AG20443 (cell line): ENCODE measurements around the gene DUS4L.

Source experiments
- DNase-seq: peaks from one replicate; pipeline ENCODE4 v3.0.0; 2012; ENCODE audit warnings: low spot score, mixed read lengths

The DUS4L gene

DNA sequence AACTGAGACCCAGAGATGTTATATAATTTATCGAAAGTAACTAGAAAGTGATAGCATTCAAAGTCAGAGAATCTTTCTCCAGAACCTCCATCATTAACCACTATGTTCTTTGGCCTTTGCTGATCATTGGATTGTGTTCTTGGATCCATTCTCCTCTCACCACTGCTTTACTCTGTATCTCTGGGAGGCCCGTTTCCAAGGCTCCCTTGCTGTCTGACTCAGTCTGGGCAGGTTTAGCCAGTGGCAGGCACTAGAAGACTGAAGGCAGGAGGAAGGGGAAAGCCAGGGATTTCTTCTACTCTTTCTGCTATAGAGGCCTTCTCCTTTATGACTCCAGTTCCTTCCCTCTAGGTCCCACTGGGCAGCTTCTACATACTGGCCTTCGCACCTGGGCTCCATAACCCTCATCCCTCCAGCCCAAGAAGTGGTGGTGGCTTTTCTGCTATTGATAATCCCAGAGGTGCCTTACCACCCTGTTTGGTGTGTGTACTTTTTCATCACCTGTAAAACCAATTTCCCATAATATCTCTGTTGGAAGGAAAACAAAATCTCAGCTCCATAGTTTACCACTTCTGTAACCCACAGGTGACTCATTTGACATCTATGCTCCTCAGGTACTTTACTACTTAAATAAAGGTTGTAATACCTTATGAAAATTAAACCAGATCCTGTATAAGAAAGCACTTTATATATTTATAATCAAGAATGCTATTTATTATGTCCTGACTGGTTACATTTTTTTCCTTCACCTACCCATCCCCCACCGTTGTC lies 52.3 kb downstream of the DUS4L start:
- DNase-seq = no peak

DNA sequence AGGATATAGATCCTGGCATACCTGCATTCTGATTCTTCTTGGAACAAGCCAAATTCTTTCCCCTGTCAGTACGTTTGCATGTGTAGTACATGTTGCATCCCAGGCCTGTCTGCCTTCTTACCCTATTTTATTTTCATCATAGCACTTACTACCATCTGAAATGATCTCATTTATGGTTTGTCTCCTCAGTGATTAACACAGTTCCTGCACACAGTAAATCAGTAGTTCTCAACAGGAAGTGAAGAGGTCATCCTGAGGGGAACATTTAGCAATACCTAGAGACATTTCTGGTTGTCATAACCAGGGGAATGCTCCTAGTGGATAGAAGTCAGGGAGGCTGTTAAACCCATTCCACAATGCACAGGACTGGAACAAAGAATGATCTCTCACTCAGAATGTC lies 58.7 kb downstream of the DUS4L start:
- peak; percentile 75 for DNase-seq

DNA sequence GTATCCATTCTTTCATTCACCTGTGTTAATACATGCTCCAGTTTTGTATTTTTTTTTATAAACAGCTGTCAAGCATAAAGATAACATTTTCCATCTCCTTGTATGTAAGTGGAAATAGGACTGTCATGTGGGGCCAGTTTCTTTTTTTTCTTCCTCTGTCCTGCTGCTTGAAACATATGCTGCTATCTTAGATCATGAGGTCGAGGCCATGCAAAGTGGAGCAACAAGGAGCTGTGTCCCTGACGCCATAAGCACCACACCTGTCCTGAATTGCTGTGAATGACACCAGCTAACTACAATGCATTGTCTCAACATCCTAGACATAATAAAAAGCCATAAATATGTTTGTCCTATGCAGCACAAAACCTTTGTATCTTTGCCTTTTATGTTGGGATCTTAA lies 59.1 kb downstream of the DUS4L start:
- DNase-seq = no peak

DNA sequence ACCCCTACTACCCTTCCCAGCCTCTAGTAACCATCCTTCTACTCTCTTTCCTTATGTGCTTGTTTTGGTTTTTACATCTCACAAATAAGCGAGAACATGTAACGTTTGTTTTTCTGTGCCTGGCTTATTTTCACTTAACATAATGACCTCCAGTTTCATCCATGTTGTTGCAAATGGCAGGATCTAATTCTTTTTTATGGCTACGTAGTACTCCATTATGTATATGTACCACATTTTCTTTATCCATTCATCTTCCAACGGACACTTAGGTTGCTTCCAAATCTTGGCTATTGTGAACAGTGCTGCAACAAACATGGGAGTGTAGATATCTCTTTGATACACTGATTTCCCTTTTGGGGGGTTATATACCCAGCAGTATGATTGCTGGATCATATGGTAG lies 63.2 kb downstream of the DUS4L start:
- DNase-seq = no peak
